Sigmoid colon (tissue), 3 donors: Measurements from ENCODE around the gene GPR15.

Experiments used
- POLR2A ChIP-seq, 2 donors: fragments of 450-650 bp; IDR thresholded peaks; one replicate each; pipeline ENCODE4 v1.6.1; 2016; ENCODE audit warnings: antibody characterized with exemption in 2 of 2, mild to moderate bottlenecking in 2 of 2, moderate library complexity in 2 of 2
- TF ChIP-seq, protein P1 (sequence below), 4 experiments: fragments of 450-650 bp in 3 of 4; fragments of 200-600 bp in 1 of 4; IDR thresholded peaks; one replicate each; pipeline ENCODE4 v1.5.1; 2016 to 2019; ENCODE audit warnings: antibody characterized with exemption in 4 of 4, mild to moderate bottlenecking in 3 of 4, moderate library complexity in 2 of 4

DNA sequence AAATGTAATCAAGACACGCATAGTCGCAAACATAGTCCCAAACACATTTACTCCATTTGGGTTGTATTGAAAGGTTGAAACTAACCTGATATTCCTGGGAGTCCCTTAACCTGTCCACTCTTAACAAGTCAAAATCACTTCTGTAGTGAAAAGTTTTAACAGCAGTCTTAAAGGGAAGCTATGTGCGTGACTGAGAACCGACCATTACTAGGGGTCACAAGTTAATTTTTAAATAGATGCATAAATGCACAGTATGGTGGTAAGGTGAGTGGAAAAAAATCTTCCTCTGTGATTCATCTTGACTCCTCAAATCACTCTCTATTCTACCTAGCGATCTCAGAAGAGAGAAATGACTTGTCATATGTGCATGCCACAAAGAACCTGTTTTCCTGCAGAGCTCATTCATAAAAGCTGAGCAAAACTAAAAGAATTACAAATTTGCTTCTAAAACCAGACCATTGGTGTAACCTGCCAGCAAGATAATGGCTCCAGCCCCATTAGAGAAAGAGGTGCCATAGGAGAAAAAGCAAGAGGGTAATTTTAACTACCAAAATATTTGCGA is 4.8 kb downstream of the GPR15 start:
- TF ChIP-seq, protein P1, sequence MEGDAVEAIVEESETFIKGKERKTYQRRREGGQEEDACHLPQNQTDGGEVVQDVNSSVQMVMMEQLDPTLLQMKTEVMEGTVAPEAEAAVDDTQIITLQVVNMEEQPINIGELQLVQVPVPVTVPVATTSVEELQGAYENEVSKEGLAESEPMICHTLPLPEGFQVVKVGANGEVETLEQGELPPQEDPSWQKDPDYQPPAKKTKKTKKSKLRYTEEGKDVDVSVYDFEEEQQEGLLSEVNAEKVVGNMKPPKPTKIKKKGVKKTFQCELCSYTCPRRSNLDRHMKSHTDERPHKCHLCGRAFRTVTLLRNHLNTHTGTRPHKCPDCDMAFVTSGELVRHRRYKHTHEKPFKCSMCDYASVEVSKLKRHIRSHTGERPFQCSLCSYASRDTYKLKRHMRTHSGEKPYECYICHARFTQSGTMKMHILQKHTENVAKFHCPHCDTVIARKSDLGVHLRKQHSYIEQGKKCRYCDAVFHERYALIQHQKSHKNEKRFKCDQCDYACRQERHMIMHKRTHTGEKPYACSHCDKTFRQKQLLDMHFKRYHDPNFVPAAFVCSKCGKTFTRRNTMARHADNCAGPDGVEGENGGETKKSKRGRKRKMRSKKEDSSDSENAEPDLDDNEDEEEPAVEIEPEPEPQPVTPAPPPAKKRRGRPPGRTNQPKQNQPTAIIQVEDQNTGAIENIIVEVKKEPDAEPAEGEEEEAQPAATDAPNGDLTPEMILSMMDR (IDR thresholded peaks at IDR 0.05): no peak
- no peak for TF ChIP-seq POLR2A (IDR thresholded peaks at IDR 0.05)
